GM06990 (cell line): ENCODE results near the gene SEL1L3.

Source experiments
- DNase-seq: peaks from one replicate; pipeline ENCODE4 v3.0.0-alpha.2; 2011; ENCODE audit not compliant: insufficient read length; ENCODE audit errors: extremely low read depth
- H3K27me3 ChIP-seq: replicated peaks from 2 replicates; pipeline ENCODE4 v1.6.0; 2011; ENCODE audit warnings: low read length; ENCODE audit not compliant: control insufficient read depth, insufficient read depth
- H3K36me3 ChIP-seq: 2 replicates; pipeline ENCODE4 v1.5.1; 2011; ENCODE audit warnings: low read length; ENCODE audit not compliant: control insufficient read depth, insufficient read depth
- H3K4me3 ChIP-seq: replicated peaks from 2 replicates; pipeline ENCODE4 v1.5.1; 2011; ENCODE audit warnings: low read depth, mild to moderate bottlenecking, control low read depth, low read length
- CTCF ChIP-seq: IDR thresholded peaks from 2 replicates; pipeline ENCODE4 v1.5.1; 2011; ENCODE audit warnings: low read length, control low read depth, mild to moderate bottlenecking, inconsistent platforms; ENCODE audit not compliant: insufficient read depth, poor library complexity, severe bottlenecking

SEL1L3 gene

GRCh38 chr4:25818371-25818871 lies 44.4 kb downstream of the SEL1L3 start:
- no peak overlapping the region for H3K4me3 ChIP-seq
- no peak for TF ChIP-seq CTCF
- H3K36me3 ChIP-seq: no peaks in the 10 kb centered on the region
- DNase-seq: no peak
- no peaks in the 10 kb centered on the region for H3K27me3 ChIP-seq

- TF ChIP-seq CTCF: no peak
- no peaks in the 10 kb centered on the region for H3K27me3 ChIP-seq
- no peak overlapping the region for H3K4me3 ChIP-seq
- DNase-seq: no peak
- H3K36me3 ChIP-seq: no peaks in the 10 kb centered on the region
These were observed 45.6 kb downstream of the SEL1L3 start for GRCh38 chr4:25817059-25817681.

- TF ChIP-seq CTCF: no peak
- Histone ChIP-seq H3K27me3 (no peaks in the 10 kb centered on the region), H3K36me3 (no peaks in the 10 kb centered on the region), H3K4me3 (no peak overlapping the region)
- DNase-seq: no peak
These were observed 46.2 kb downstream of the SEL1L3 start for GRCh38 chr4:25816591-25817058.

- Histone ChIP-seq H3K27me3 (no peaks in the 10 kb centered on the region), H3K36me3 (no peaks in the 10 kb centered on the region), H3K4me3 (no peak overlapping the region)
- DNase-seq: no peak
- no peak for TF ChIP-seq CTCF
These were observed 47.2 kb downstream of the SEL1L3 start for GRCh38 chr4:25815586-25815985.

GRCh38 chr4:25814301-25815136 lies 48.3 kb downstream of the SEL1L3 start:
- Histone ChIP-seq H3K36me3 (no peaks in the 10 kb centered on the region), H3K4me3 (no peak overlapping the region), H3K27me3 (no peaks in the 10 kb centered on the region)
- DNase-seq: no peak
- TF ChIP-seq CTCF: no peak
